CD4-positive, alpha-beta T cell treated with Interleukin-2 at 100 ng/mL for 4 hours (primary cell): ENCODE results near the gene C1orf198.

Experiments
- DNase-seq: peaks from one replicate; pipeline ENCODE4 v3.0.0-alpha.2; 2020; ENCODE audit warnings: low spot score

C1orf198 gene

DNA sequence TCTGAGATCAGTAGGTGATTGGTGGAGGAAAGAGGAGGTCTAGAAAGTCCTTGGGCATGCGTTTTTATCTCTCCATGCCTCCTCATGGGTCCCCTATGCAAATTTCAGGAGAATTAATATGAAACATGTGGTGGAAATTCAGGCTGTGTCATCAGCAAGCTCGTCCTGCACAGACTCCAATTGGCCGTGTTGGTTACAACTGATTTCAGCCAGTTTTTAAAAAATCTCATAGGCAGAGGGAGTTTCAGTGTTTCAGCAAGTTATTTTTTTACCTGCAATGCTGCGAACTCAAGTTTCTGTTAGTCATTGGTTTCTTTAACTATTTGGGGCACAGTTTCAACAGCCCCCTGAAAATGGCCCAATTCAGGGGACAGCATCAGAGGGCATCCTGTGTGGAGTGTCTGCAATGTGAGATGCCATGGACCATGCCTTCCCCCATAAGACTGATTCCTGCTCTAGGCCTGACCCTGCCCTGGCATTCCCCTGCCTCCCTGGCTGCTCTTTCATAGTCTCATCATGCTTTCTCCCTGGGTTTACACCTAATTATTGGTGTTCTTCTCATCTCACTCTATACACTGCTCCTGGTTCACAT lies 59.9 kb downstream of the C1orf198 start:
- no peak for DNase-seq

DNA sequence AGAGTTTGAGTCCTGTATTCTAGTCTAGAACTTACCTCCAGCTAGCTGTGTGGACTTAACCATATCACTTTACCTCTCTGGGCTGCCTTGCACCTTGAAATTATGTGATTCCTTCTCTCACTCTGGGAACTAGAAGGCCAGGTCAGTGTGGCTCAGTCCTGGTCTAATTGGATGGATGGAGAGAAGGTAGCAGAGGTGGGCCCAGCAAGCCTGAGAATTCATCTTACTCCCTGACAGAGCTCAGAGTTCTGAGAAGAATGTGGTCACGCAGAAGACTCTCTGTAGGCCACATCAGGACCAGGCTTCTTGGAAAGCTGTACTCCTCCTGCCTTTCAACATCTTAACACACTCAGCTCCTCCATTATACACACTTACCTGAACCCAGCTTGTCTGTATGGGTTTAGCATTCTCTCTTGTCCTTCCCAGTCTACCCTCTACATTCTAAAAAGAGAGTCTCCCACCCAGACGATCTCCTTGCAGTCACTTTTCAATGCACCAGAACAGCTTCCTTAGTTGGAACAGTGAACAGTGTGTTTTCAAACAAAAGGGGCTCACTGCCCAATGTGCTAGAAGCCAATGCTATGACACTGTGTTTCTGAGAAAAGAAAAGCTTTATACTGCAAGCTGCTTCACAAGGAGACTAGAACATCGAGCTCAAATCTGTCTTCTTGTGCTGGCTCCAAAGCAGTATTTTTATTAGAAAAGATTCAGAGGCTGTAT lies 60.6 kb downstream of the C1orf198 start:
- no peak for DNase-seq

DNA sequence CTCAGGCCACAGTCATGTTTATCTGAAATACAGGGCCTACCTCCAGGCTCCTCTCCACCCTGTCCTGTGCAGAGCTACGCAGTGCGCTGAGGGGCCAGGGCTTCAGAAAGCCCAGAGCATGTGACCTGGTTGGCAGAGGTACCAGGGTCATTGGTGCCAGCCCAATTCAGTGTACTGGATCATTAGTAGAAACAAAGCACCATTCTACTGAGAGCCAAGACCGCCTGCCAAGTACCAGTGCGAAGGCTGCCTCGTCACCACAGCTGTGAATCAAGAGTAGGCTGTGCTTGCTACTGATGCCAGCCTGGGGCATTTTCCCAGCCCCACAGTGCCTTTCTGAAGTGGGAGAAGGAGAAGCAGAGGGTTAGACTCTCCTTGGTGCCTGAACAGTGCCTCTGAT lies 61.3 kb downstream of the C1orf198 start:
- no peak for DNase-seq

DNA sequence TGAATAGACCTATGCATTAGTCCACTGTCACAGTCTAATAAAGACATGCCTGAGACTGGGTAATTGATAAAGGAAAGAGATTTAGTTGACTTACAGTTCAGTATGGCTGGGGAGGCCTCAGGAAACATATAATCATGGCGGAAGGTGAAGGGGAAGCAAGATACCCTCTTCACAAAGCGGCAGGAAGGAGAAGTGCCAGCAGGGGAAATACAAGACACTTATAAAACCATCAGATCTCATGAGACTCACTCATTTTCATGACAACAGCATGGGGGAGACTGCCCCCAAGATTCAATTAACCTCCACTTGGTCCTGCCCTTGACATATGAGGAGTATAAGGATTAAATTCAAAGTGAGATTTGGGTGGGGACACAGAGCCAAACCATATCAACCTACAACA lies 61.8 kb downstream of the C1orf198 start:
- no peak for DNase-seq

DNA sequence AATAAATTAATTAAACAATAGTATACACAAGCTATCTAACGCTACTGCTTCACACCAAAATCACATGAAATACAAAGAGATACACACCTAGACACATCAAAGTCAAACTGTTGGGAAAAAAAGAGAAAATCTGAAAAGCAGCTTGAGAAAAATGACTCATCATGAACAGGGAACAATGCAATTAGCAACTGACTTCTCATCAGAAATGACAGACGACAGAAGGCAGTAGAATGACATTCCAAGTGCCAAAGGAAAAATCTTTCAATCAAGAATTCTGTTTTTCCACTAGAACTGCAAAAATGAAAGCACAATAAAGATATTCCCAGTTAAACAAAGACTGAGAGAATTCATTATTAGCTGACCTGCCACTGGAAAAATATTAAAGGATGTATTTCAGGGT lies 63.9 kb downstream of the C1orf198 start:
- DNase-seq: no peak

DNA sequence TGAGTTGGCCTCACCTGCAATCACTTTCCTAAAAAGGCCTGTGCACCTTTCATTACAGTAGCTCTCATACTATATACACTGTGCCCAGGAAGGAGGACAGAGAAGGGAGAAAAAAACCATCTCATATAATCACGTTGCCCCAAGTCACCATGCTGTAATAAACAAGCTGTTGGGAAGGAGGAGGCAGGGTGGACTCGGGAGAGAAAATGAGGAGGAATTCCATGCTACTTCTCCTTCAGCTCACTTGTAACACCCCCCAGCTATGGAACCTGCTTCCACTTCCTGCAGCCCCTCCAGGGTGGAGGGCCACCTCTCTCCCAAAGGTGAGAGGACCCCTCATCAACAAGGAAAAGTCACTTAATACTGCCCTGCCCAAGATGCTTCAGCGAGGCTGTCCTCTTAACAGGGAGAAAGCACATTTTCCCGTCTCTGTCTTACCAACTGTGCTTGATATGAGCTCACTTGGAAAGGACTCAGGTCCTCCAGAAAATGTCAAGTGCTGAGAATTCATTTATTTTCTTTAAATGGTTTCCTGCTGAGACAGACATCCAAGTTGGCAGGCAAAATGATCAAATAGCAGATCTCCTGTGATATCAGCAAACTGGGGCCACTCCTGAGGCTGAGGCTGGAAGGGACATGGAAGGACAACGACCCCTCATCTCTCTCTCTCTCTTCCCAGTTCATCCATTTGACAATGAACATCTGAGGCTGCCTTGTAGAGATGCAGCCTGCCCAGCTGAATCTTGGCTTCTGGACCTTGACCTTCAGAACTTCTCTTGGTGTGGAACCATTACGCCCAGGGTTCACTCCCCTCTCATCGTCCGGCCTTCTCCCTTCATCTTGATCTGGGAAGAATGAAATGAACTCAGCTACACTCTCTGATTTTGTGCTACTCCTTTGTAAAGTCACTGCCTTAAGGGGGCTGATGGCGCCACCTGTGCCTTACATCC lies 67.2 kb downstream of the C1orf198 start:
- DNase-seq: no peak

DNA sequence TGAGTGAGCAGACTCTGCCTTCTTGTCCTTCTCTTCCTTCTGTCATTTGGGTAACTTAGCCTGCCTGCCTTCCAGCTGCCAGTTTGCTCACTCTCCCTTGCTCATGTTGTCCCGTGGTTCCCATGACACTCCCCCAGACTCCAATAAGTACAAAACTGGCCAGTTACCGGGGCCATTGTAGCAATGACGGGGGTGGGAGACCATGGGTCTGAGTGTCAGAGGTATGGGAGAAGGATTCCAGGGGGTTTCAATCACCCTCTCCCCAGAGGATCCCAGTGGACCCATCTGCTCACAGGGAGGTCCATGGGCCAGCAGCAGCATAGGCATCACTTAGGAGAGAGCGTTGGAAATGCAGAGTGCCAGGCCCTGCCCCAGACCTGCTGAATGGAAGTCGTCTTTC lies 69.8 kb downstream of the C1orf198 start:
- no peak for DNase-seq

DNA sequence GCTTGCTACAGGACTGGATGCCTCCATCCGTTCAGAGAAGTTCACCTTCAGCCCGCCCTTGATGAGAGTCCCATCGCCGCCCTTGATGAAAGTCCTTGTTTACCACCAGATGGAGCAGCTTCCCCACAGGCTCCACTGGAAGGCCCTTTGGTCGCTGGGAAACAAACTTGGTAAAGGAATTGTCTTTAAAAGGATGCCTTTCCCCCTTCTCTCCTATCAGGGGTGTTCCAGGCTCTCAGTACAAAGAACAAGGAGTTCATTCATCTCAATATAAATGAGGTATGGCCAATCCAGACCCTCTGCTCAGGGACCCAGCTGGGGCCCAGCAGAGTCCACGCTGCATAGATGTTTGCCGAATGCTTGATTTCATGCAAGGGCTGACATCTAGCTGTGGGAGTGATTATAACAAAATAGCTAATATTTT lies 70.4 kb downstream of the C1orf198 start:
- DNase-seq: no peak

DNA sequence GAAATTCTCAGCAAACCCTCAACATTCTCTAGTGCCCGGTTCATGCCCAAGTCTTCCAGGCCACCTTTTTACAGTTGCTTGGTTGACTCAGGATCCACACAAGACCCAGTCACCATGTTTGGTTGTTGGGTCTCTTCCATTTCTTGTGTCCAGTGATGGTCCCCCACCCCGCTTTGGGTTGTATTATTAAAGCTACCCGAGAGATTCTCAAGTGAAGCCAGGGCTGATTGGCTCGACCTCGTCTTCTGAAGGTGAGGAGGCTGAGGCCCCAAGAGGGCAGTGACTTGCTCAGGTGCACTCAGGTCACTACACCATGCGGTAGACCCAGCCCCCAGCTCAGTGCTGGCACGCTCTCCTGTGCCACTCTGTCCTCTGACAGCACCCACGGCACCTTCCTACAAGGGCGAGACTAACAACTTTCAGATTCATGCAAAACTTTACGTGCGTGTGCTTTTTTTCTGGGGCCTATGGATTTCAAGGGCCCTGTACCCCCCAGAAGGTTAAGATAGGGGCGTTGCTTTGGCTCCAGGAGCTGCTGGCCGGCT lies 70.9 kb downstream of the C1orf198 start:
- DNase-seq: no peak

DNA sequence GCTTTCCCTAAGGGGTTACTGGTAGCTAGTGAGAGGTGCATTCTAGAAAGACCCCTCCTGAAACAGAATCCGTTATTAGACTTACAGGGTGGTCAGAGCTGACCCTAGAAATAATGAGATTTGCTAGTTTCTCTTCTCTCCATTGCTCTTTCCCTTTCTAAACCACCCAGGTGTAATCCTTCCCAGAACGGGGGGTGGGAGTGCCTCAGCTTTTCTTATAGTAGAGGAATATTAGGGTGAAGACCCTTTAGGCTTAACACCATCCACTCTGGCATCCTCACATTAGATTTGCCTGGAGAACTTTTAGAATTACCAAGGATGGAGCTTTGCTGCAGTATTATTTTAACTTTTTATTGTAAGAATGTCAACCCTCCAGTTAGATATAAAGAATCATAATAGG lies 71.7 kb downstream of the C1orf198 start:
- DNase-seq: no peak

DNA sequence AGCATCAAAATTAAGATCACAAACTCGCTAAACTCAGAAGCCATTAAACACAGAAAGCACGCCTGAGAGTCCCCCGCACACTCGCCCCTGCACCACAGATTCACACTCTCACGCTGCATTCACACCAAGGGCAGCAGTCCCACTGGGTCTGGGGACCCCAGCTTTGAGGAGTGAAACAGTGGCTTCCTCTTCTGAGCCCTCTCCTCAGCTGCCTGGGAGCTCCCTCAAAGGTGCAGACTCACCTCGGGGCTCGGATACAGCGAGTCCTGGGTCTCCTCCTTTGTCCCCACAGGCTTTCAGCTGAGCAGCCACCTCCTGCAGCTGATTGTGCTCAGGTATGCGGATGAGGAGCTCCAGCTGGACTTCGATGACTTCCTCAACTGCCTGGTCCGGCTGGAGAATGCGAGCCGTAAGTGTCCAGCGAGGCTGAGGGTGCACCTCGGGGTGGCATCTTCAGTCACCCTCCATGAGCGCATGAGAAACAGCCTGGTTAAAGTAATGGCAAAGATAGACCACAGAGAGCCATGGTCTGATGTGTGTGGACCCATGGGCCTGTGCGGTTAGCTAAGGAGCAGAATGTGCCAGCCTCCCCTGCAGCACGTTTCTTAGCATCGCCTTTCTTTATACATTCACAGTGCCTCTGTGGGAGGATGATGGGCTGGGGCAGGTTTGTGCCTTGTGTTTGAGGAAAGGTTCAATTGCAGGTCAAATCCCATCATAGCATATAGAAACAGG lies 73.3 kb downstream of the C1orf198 start:
- no peak for DNase-seq

DNA sequence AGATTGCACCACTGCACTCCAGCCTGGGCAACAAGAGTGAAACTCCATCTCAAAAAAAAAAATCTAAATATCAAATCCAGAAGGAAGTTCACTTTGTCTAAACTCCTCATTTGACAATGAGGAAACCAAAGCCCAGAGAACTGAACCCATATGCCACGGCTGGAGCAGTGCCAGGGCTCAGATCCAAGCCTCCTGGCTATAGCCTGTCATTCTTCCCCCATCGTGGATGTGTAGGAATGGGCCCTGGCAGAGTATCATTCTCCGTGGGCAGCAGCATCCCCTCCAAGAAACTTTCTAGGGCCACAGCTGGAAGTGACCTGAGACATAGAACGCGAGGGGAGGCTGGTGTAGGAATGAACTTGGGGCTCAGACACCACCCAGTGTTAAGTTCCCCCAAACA lies 73.9 kb downstream of the C1orf198 start:
- DNase-seq: no peak

DNA sequence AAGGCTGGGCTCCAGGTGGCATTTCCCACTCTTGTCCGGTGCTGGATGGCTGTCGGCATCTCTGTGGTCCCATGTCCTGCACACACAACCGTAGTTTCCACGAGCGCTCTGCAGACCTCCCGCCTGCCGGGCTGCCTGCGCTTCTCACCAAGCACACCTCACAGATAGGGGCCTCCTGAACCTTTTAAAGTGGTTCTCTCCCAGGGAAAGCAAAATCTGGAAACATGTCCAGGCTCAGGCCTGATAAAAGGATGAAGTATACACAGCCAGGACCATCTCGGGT lies 74.9 kb downstream of the C1orf198 start:
- DNase-seq: no peak

DNA sequence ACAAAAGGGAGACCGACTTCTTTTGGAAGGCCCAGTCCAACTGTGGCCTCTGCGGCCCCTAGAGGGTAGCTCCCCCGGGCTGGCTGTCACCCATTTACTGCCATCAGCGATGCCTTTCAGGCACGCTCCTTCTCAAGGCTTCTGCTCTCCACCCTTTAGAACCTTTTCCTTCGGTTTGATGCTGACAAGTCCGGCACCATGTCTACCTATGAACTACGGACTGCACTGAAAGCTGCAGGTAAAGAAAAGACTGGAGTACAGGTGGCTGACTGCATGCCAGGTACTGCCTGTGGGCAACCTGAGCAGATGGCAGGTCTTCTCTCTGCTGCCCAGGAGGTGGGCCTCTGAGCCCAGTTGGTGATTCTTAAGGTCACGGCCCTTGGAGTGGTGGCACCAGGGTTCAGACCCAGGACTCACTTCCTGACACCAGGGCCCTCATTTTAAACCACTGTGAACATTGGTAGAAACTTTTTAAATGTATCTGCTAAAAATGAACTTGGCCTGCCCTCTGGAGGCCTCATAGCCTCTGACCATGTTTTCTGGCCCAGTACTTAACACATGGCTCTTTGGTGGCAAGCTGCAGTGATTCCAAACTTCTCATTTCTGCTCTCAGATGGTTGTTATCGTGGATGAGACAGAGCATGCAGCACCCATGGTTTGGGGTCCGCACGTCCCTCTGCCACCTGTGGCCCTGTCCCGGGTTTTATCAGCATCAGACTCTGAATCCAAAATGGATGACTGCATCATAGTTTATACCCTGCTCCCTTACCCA lies 75.4 kb downstream of the C1orf198 start:
- DNase-seq: no peak

DNA sequence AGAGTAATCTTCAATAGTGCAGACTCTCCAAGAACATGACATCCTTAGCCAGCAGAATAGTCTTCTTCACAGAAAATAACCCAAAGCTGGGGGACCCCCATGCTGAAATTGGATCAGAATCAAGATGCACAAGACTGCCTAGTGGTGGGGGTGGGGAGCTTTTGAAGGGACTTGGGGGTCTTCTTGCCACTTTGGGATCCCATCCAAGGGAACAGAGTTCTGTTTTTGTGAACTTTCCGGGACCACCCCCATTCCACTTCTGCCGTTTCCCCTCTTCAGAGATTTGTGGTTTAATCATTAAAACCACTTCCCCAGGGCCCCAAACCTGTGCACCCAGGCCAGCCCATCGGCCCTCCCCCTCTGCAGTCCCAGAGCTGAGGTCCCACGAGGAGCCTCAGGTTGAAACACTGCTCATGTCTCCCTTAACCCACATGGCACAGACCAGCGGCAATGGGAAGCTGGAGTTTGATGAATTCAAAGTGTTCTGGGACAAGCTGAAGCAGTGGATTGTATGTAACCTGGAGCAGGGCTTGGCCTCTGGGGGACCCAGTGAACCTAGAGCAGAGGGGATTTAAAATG lies 76.2 kb downstream of the C1orf198 start:
- DNase-seq: no peak

DNA sequence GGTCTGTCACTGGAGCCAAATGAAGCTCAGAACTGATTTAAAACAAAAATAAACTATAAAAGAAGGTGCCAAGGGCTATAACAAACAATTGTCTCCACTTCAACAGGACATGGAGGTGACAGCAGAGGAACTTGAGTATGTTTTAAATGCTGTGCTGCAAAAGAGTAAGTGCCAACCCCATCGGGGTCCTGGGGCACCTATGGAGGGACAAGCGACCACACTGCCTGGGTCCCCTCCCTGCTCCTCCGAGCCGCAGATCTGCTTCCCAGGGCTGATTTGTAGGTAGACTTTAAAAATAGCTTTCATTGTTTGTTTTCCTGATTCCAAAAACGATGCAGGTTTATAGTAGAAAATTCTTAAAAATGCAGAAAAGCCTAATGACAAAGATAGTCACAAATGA lies 78.3 kb downstream of the C1orf198 start:
- no peak for DNase-seq

DNA sequence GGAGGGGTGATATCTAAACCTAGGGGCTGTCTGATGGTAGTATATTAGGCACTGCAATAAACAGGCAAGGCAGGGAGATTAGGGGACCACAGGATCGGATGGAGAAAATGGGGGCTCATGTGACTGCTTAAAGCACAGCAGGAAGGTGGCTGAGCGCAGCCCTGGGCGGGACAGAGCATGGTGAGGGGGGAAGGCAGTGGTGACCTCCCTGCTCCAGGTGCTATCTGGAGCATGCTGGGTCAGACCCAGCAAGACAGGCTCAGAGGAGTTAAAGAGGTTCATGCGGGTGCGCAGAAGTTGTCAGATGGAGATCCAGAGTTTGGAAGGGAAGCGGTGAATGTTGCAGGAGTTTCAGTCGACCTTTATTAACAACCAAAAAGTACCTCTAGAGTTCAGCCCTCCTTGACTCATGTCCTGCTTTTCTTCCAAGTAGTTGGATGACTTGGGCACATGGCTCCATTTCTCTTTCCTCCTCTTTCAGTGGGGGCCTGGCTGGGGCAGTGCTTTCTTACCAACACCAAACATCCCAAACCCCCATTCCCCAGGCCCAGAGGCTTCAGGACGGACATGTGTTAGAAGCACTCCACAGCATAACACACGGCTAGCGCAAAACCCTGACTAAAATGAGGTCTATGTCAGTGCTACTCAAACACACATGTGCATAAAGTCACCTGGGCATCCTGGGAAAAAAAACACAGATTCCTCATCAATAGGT lies 79.6 kb downstream of the C1orf198 start:
- DNase-seq: no peak

DNA sequence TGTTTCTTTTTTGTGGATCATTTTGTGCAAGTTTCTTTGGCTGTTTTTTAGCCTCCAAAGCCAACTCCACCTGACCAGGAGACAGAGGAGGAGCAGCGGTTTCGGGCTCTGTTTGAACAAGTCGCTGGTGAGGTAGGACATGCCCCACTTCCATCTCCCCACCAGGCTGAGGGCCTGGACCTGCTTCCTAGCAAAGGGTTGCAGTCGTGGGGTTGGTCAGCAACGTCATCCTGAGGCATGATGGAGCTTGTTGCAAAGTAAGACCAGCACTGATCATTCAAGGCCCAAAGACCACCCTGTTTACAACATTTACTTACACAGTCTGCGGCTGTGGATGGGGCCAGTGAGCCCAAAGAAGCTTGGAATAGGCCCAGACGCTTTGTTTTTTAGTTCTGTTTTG lies 80.8 kb downstream of the C1orf198 start:
- DNase-seq: no peak
